GM03348 (cell line): ENCODE results near the gene CAP1.
"Not testable (repeated sequence)": the region's sequence is repeated elsewhere in the genome, so short reads cannot be mapped to it uniquely, and the experiment has no call there.

ENCODE experiments used
- DNase-seq: peaks from one replicate; pipeline ENCODE4 v3.0.0; 2012; ENCODE audit warnings: low spot score

The CAP1 gene

DNA sequence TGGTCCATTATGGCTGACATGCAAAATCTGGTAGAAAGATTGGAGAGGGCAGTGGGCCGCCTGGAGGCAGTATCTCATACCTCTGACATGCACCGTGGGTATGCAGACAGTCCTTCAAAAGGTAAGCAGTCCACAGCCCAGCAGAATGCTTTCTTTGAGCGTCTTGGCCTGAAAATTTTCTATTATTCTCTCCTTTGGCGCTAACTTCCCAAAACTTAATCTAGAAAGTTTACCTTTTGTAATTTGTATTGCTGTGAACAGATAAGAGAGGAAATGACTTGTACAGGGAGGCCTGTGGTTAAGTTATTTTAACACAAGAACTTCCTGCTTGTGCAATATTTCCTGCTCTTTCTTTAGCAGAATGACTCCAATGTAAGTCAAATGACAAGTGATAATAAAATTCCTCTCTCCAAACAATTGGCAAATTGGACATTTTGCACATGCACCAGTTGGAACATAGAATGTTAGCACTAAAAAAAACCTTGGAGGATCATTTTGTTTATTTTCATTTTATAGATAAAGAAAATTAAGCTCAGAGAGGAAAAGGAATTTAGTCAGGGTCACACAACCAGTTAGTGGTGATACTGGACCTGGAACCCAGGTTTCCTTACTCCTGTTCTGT lies 18.9 kb downstream of the CAP1 start:
- peak; percentile 33 for DNase-seq

GRCh38 chr1:40059960-40060750 lies 19.6 kb downstream of the CAP1 start:
- no peak for DNase-seq

DNA sequence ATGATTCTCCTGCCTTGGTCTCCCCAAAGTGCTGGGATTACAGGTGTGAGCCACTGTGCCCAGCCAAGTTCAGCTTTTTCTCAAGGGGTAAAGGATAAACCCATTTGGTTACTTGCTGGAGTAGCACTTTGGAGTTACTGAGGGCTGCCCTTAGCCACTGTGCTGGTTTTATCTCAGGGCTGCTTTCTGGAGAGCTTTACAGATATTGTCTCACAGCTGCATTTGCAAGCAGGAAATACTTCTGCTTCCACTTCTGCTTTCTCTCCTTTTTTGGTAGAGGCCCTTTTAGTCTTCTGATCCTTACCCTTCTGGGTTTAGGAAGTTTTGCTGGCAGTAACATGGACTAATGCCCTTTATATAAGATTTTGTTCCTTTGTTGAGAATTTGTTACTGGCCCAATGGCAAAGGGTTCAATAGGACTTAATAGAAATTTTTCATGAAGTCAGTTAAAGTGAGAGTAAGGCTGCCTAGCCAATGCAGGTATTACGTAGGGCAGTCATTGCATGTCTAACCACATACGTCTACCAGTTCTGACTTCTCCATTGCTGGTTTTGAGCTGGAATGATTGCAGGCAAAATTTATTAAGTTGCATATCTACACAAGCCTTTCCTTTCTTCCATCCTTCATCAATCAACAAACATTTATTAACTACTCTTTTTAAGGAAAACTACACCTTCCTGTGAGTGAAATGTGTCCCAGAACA lies 24.4 kb downstream of the CAP1 start:
- DNase-seq, result no peak

DNA sequence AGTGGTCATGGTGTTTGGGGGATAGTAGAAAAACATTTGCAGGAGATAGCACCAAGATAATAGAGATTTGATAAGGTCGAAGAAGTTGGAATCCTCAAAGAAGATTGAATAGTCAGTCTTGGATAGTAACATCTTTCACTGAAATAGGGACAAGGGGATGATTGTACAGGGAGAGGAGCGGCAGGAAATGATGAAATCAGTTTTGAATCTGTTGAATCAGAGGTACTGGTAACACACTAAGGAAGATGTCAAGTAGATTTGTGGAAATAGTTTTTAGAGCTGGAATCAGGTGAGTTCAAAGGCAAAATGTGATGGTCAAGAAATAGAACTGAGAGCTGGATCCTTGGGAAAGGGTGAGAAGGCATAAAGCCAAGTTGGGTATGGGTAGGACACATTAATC lies 26.5 kb downstream of the CAP1 start:
- DNase-seq, result no peak

GRCh38 chr1:40067851-40068250 lies 27.3 kb downstream of the CAP1 start:
- DNase-seq, result no peak

DNA sequence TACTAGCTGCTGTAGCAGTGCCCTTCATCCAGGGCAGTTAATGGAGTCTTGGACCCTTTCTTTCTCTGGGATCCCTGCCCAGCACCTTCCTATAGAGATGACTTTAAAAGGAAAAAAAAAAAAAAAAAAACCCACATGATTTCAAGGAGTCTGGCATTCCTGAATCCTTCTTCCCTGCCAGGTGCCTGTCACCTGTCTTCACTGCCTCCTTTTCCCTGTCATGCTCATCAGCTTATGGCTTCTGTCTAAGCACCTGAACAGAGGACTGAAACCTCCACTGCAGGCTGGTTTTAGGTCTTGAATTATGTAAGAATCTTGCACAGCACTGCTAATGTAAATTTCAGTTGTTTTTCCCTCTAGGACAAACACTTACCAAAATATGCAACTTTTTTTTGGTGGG lies 31.6 kb downstream of the CAP1 start:
- DNase-seq, result no peak

- no peak for DNase-seq
Observed at GRCh38 chr1:40073062-40073461, 32.5 kb downstream of the CAP1 start.

DNA sequence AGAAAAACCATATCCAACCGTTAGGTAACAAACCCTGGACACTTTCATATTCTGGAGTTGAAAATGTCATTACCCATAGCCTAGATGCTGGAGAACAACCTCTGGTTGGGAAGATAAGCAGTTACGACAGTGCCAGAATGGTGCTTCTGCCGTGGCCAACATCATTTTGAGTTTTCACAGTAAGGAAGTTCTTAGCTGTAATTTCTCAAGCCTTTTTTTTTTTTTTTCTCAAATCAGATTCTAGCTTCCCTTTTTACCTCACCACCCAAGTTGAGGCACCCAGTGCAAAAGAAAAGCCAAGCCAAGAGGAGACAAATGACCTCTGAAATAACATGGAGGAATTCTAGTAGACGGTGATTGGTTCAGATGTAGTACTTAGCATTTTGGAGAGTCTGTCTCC lies 34.7 kb downstream of the CAP1 start:
- no peak for DNase-seq

- DNase-seq, result peak; percentile 88
Observed at GRCh38 chr1:40076895-40077312, 36.4 kb downstream of the CAP1 start.

DNA sequence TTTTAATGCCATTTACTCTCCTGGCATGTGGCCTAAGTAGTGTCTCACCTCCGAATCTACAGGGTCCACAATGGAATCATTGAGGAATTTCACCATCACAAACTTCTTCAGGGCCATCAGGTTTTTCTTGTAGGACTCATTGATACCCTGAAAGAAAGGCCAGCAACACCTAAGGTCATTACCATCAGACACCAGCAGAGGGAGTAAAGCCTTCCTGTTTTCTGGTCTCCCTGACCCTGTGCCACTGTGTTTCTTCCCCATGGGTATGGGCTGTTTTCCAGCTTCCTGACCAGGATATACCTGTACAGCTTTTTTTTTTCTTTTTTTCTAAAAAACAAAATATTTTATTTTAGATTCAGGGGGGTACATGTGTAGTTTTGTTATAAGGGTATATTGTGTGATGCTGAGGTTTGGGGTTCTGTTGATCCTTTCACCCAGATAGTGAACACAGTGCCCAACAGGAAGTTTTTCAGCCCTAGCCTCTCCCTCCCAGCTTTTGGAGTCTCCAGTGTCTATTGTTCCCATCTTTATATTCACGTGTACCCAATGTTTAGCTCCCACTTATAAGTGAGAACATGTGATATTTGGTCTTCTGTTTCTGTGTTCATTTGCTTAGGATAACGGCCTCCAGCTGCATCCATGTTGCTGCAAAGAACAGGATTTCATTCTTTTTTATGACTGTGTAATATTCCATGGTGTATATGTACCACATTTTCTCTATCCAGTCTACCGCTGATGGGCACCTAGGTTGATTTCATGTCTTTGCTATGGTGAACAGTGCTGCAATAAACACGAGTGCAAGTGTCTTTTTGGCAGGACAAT lies 38.2 kb downstream of the CAP1 start:
- DNase-seq, result peak; percentile 69

DNA sequence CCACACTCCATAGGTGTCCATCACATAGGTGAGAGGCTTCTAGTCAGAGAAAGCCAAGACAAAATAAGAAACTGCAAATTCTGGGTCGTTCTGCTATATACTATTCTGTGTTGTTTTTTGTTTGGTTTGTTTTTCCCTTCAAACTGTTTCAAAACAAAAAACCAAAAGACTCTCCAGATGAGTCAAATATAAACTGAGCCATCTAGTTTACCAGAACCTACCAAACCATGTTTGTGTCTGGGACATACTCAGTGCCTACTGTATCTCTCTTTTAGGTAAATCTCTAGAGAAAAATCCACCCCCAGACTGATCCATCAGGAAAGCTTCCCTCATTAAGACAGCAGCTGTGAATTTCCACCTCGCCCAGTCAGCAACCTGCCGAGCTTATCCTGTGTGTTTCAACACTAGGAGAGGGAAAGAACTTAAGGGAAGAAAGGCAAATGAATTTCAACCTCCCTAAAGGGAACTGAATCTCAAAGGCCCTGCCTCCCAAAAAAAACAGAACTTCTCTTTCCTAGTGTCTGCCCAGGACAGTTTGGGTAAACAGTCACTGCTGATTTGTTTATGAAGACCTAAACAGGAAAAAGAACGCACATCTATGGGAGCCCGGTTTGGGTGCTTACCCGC lies 39.4 kb downstream of the CAP1 start:
- DNase-seq, result no peak

DNA sequence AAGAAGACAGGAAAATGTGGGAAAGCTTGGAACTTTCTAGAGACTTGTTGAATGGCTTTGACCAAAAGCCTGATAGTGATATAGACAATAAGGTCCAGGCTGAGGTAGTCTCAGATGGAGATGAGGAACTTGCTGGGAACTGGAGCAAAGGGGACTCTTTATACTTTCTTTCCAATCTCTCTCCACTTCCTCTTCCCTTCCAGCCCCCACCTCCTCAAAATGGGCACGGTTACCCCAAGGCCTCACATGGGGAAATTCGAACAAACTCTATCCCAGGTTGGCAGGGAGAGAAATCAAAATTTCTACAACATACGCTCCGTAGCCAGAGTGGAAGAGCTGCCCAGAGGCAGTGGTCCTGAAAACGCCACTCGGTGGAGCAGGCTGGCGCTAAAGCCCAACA lies 41.3 kb downstream of the CAP1 start:
- DNase-seq, result no peak

GRCh38 chr1:40084750-40085149 lies 44.2 kb downstream of the CAP1 start:
- not testable (repeated sequence) for DNase-seq

DNA sequence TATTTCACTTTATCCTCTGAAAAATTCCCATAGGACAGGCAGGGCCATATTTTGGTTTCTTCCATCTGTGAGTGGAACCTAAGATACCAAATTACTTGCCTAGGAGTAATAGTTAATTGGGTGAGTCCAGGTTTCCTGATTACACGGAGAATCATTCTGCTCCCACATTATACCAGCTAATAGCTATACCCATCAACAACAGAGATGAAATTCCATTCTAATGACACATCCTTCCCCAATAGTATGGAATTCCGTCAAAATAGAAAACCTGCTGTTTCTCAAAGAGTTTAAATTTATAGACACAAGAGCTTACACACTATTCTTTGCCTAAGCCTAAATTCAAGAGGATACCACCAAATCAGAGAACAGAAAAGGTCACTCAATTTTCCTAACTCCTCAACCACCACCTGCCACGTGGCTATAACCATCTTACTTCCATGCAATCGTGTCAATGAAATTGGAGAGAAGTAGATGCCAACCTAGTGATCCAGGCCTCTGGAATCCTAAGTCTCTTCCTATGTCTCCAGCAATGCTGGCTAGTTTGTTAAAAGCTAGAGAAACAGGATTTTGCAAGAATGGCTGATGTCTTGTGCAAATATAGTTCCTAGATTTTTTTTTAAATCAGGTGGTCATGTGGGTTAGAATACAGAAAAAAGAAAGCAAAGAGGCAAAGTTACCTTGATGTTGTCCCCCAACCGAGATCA lies 50.3 kb downstream of the CAP1 start:
- DNase-seq, result no peak

GRCh38 chr1:40092241-40092640 lies 51.7 kb downstream of the CAP1 start:
- no peak for DNase-seq

DNA sequence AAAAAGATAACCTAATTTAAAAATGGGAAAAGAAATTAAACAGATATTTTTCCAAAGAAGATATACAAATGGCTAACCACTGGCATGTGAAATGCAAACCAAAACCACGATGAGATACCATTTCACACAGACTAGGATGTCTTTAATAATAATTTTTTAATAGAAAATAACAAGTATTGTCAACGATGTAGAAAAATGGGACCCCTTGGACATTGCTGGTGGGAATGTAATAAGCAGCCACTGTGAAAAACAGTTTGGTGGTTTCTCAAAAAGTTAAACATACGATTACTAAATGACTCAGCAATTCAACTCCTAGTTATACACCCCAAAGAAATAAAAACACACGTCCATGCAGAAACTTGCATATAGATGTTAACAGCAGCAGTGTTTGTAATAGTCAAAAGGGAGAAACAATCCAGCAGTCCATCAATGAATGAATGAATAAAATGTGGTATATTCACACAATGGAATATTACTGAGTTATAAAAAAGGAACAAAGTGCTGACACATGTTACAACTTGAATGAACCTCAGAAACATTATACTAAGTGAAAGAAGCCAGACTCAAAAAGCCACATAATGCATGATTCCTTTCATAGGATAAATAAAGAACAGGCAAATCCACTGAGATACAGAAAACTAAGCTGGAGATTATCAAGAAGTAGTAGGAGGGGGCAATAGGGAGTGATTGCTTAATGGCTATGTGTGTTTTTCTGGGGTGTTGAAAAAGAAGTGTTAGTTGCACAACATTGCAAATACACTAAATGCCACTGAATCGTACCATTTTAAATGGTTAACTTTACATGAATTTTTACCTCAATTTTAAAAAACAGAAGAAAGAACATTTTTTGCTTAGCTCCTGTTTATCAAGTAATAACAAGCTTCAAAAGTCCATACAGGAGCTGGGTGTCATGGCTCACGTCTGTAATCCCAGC lies 52.4 kb downstream of the CAP1 start:
- no peak for DNase-seq

DNA sequence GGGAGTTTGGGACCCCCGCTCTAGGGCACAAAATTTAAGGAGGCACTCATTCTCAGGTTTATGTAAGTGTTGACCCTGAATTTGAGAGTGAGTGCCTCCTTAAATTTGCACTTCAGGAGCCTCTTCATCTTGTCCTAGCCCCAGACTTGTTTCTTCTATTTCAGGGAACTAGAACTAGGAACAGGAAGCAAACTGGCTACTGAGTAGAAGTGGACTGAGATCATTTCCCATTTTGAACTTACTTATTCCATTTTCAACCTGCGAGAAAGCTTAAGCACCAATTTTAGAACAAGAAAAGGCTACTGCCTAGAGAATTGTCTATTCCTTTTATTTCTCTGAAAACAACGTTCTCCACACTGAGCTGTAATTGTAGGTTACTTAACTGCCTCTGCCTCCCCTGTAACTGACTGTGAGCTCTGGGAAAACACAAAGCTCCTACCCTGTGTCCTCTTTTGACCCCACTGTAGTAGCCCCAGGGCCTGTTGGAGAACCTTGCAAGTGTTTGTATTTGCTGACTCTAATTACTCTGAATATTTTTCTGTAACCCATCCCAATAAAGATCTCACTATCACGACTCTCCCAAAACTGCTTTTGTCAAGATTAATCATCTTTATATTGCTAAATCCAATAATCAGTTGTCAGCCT lies 54.1 kb downstream of the CAP1 start:
- DNase-seq, result no peak

GRCh38 chr1:40095806-40096205 lies 55.3 kb downstream of the CAP1 start:
- no peak for DNase-seq

GRCh38 chr1:40096646-40096976 lies 56.1 kb downstream of the CAP1 start:
- no peak for DNase-seq
